ENCODE results near the gene COMMD8. TPM values are rescaled to one million over a fixed set of nuclear protein-coding genes. Genes with fewer than 3 reads are reported as not detected.

Gene COMMD8
- polyA plus RNA-seq, 1 donor (not counting 4 experiments of a cell fraction or from before 2014, with no cell fraction given): 38.6 TPM

DNA sequence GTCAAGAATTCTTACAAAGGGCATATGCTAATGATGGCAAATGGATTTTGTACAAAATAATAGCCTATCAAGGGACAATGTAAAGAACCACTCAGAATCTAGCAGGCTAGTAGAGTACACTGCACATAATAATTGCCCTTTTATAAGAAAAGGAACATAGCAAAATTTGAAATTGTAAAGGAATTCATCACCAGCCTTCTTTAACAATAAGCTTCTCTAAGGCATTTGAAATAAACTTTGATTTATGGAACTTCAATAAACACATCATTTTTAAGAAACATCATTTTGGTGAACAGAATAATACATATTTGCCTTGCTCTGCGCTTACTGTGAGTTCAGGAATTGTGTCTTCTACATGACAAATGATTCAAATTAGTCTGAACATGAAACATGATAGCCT is 11.9 kb upstream of the COMMD8 start:
- Histone ChIP-seq H3K9me3 (ENCODE audit: control insufficient read depth, low read depth, low read length) (no peaks in the 10 kb centered on the region), H3K27me3 (ENCODE audit: control insufficient read depth, extremely low read depth, insufficient read depth, low read length) (no peaks in the 10 kb centered on the region), H3K79me2 (ENCODE audit: control insufficient read depth, insufficient read depth, low read length) (no peaks in the 10 kb centered on the region), H4K20me1 (ENCODE audit: control insufficient read depth, extremely low read depth, insufficient read depth, low read length) (no peaks in the 10 kb centered on the region), H3K27ac (ENCODE audit: control insufficient read depth, insufficient read depth, low read length) (no peak overlapping the region), H3K9ac (ENCODE audit: control insufficient read depth, extremely low read depth, insufficient read depth, low read length) (no peak overlapping the region), H3K9me1 (ENCODE audit: control insufficient read depth, extremely low read depth, insufficient read depth, low read length) (no peaks in the 10 kb centered on the region), H3K4me2 (ENCODE audit: control insufficient read depth, extremely low read depth, insufficient read depth, low read depth, low read length) (no peak overlapping the region), H3K4me3 (ENCODE audit: control insufficient read depth in 2 of 3, extremely low read depth in 1 of 3, insufficient read depth in 2 of 3, low read depth in 1 of 3, low read length in 3 of 3) (no peak overlapping the region), H3K4me1 (ENCODE audit: control insufficient read depth, extremely low read depth, insufficient read depth, low read length) (peaks cover 12% of the 10 kb centered on the region), H3K36me3 (ENCODE audit: control insufficient read depth in 2 of 2, extremely low read depth in 1 of 2, insufficient read depth in 2 of 2, low read length in 2 of 2) (no peaks in the 10 kb centered on the region), H2AFZ (ENCODE audit: control insufficient read depth, low read length) (no peak overlapping the region)
- DNase-seq (ENCODE audit: low read depth, low spot score) (no peak), FAIRE-seq (no peak)
- dilution Hi-C loops (cut with MboI; ENCODE audit: extremely low pct_ligation_motif_present, low sequenced_read_pairs): no loop called here
- TF ChIP-seq, protein P1, sequence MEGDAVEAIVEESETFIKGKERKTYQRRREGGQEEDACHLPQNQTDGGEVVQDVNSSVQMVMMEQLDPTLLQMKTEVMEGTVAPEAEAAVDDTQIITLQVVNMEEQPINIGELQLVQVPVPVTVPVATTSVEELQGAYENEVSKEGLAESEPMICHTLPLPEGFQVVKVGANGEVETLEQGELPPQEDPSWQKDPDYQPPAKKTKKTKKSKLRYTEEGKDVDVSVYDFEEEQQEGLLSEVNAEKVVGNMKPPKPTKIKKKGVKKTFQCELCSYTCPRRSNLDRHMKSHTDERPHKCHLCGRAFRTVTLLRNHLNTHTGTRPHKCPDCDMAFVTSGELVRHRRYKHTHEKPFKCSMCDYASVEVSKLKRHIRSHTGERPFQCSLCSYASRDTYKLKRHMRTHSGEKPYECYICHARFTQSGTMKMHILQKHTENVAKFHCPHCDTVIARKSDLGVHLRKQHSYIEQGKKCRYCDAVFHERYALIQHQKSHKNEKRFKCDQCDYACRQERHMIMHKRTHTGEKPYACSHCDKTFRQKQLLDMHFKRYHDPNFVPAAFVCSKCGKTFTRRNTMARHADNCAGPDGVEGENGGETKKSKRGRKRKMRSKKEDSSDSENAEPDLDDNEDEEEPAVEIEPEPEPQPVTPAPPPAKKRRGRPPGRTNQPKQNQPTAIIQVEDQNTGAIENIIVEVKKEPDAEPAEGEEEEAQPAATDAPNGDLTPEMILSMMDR (optimal IDR thresholded peaks at IDR 0.05 in 1 of 3, IDR thresholded peaks at IDR 0.05 in 1 of 3, conservative IDR thresholded peaks at IDR 0.05 in 1 of 3; ENCODE audit: extremely low read depth in 1 of 3, insufficient read depth in 2 of 3, low read length in 3 of 3): no peak
- no peak for TF ChIP-seq EZH2 (IDR thresholded peaks at IDR 0.05; ENCODE audit: low read length)

DNA sequence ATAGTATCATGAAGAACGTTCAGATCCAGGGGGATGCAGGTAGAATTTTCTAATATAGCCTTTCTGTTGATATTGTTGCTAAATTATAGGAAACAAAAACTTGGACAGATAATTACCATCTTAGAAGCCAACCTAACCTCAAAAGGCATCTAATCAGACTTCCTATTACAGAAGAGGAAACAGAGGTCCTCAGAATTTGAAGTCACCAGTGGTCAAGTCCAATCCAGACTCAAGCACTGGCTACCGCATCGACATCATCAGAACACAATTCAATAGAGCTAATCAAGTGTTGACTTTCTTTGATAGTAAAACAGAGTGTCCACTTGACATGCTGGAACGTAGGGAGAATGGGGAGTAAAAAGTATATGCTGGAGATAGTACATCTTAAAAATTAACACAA is 11.3 kb upstream of the COMMD8 start:
- FAIRE-seq: no peak
- H3K27ac ChIP-seq (ENCODE audit: control insufficient read depth, insufficient read depth, low read length): no peak overlapping the region
- H3K4me1 ChIP-seq (ENCODE audit: control insufficient read depth, extremely low read depth, insufficient read depth, low read length): peaks cover 18% of the 10 kb centered on the region
- no peaks in the 10 kb centered on the region for H3K36me3 ChIP-seq (ENCODE audit: control insufficient read depth in 2 of 2, extremely low read depth in 1 of 2, insufficient read depth in 2 of 2, low read length in 2 of 2)
- no peak overlapping the region for H3K9ac ChIP-seq (ENCODE audit: control insufficient read depth, extremely low read depth, insufficient read depth, low read length)
- no peak overlapping the region for H3K4me3 ChIP-seq (ENCODE audit: control insufficient read depth in 2 of 3, extremely low read depth in 1 of 3, insufficient read depth in 2 of 3, low read depth in 1 of 3, low read length in 3 of 3)
- no peak for TF ChIP-seq EZH2 (IDR thresholded peaks at IDR 0.05; ENCODE audit: low read length)
- TF ChIP-seq, protein P1 (optimal IDR thresholded peaks at IDR 0.05 in 1 of 3, IDR thresholded peaks at IDR 0.05 in 1 of 3, conservative IDR thresholded peaks at IDR 0.05 in 1 of 3; ENCODE audit: extremely low read depth in 1 of 3, insufficient read depth in 2 of 3, low read length in 3 of 3): no peak
- dilution Hi-C loops (cut with MboI; ENCODE audit: extremely low pct_ligation_motif_present, low sequenced_read_pairs): no loop called here
- H2AFZ ChIP-seq (ENCODE audit: control insufficient read depth, low read length): no peak overlapping the region
- no peaks in the 10 kb centered on the region for H3K9me1 ChIP-seq (ENCODE audit: control insufficient read depth, extremely low read depth, insufficient read depth, low read length)
- no peak for DNase-seq (ENCODE audit: low read depth, low spot score)
- no peak overlapping the region for H3K4me2 ChIP-seq (ENCODE audit: control insufficient read depth, extremely low read depth, insufficient read depth, low read depth, low read length)
- H3K27me3 ChIP-seq (ENCODE audit: control insufficient read depth, extremely low read depth, insufficient read depth, low read length): no peaks in the 10 kb centered on the region
- no peaks in the 10 kb centered on the region for H3K9me3 ChIP-seq (ENCODE audit: control insufficient read depth, low read depth, low read length)
- no peaks in the 10 kb centered on the region for H4K20me1 ChIP-seq (ENCODE audit: control insufficient read depth, extremely low read depth, insufficient read depth, low read length)
- H3K79me2 ChIP-seq (ENCODE audit: control insufficient read depth, insufficient read depth, low read length): no peaks in the 10 kb centered on the region

Measured in keratinocyte (primary cell).